H1 (cell line): ENCODE results near the gene RPL18. TPM values are rescaled to one million over a fixed set of nuclear protein-coding genes. Genes with fewer than 3 reads are reported as not detected.

Experiments used
- CTCF ChIA-PET: fragments of 300-600 bp; sonication (Branson Sonifier 250); formaldehyde crosslinking; loops from one replicate; lab custom pipeline; 2021; ENCODE audit not compliant: partially characterized antibody; lab: Charles Lee
- POLR2A ChIA-PET: fragments of 300-600 bp; sonication (Branson Sonifier 250); formaldehyde crosslinking; loops from one replicate; lab custom pipeline; 2021; ENCODE audit warnings: inconsistent platforms; ENCODE audit not compliant: partially characterized antibody; lab: Charles Lee
- DNase-seq, 2 experiments: peaks; one replicate each; pipeline versions ENCODE4 v3.0.0 to v3.0.0-alpha.2; 2010 to 2022; ENCODE audit warnings: low spot score in 2 of 2, low read depth in 1 of 2, mixed read lengths in 1 of 2
- FAIRE-seq: peaks from 2 replicates; lab custom pipeline; 2011; peaks lifted over from hg19 to GRCh38; lab: Jason Lieb, UNC
- H2AFZ ChIP-seq: 2 replicates; pipeline ENCODE4 v1.8.1; 2012; ENCODE audit warnings: low read length, inconsistent platforms
- H2AK5ac ChIP-seq: 2 replicates; pipeline ENCODE4 v1.6.1; 2013; ENCODE audit warnings: low read depth, low read length
- H2BK120ac ChIP-seq: replicated peaks from 2 replicates; pipeline ENCODE3; 2013; ENCODE audit warnings: low read depth, low read length, inconsistent platforms
- H2BK12ac ChIP-seq: 2 replicates; pipeline ENCODE4 v1.6.1; 2013; ENCODE audit warnings: low read depth, low read length
- H2BK15ac ChIP-seq: 2 replicates; pipeline ENCODE4 v1.6.1; 2013; ENCODE audit warnings: low read length
- H2BK20ac ChIP-seq: 2 replicates; pipeline ENCODE4 v1.6.1; 2013; ENCODE audit warnings: low read length
- H2BK5ac ChIP-seq: 2 replicates; pipeline ENCODE4 v1.6.1; 2013; ENCODE audit warnings: low read depth, low read length
- H3K14ac ChIP-seq: 2 replicates; pipeline ENCODE4 v1.6.1; 2013; ENCODE audit warnings: inconsistent platforms; ENCODE audit not compliant: insufficient read length
- H3K18ac ChIP-seq: 2 replicates; pipeline ENCODE4 v1.6.1; 2013; ENCODE audit warnings: low read length; ENCODE audit errors: extremely low read depth
- H3K23ac ChIP-seq: 2 replicates; pipeline ENCODE4 v1.6.1; 2013; ENCODE audit warnings: inconsistent platforms; ENCODE audit not compliant: insufficient read length
- H3K23me2 ChIP-seq: 2 replicates; pipeline ENCODE4 v1.6.1; 2013; ENCODE audit warnings: low read depth, low read length
- H3K27ac ChIP-seq: 2 replicates; pipeline ENCODE4 v1.6.1; 2011; ENCODE audit warnings: low read depth, low read length, inconsistent platforms
- H3K27me3 ChIP-seq, 4 experiments: replicated peaks in 1 of 4; 1 replicate in 1 of 4; 2 replicates in 3 of 4; pipeline versions ENCODE4 v1.6.1 to v1.8.1; 2011 to 2013; ENCODE audit warnings: low read length in 3 of 4, mild to moderate bottlenecking in 3 of 4, inconsistent platforms in 2 of 4, mixed read lengths in 2 of 4, moderate library complexity in 1 of 4; ENCODE audit not compliant: control insufficient read depth in 3 of 4, insufficient read depth in 3 of 4; ENCODE audit errors: extremely low read depth in 1 of 4
- H3K36me3 ChIP-seq, 4 experiments: 2 replicates each; pipeline versions ENCODE4 v1.6.1 to v1.8.1; 2011 to 2013; ENCODE audit warnings: mild to moderate bottlenecking in 4 of 4, low read length in 3 of 4, moderate library complexity in 2 of 4, control low read depth in 1 of 4, inconsistent platforms in 1 of 4; ENCODE audit not compliant: insufficient read depth in 4 of 4, control insufficient read depth in 2 of 4
- H3K4ac ChIP-seq: replicated peaks from 2 replicates; pipeline ENCODE3; 2013; ENCODE audit warnings: low read length, low read depth, mixed read lengths, inconsistent platforms; ENCODE audit not compliant: insufficient read length
- H3K4me1 ChIP-seq, 4 experiments: replicated peaks in 1 of 4; 1 replicate in 1 of 4; 2 replicates in 3 of 4; pipeline versions ENCODE4 v1.6.1 to v1.8.1; 2011 to 2013; ENCODE audit warnings: low read length in 3 of 4, inconsistent platforms in 2 of 4, mixed read lengths in 1 of 4; ENCODE audit not compliant: insufficient read depth in 4 of 4, control insufficient read depth in 3 of 4
- H3K4me2 ChIP-seq, 2 experiments: 2 replicates each; pipeline versions ENCODE4 v1.6.1 to v1.8.1; 2011 to 2013; ENCODE audit warnings: low read depth in 2 of 2, low read length in 2 of 2, control low read depth in 1 of 2, inconsistent platforms in 1 of 2, mild to moderate bottlenecking in 1 of 2; ENCODE audit not compliant: insufficient read depth in 1 of 2
- H3K4me3 ChIP-seq, 4 experiments: fragments of 200-600, 300-600 bp in 1 of 4; sonication (generic), shearing (Covaris generic), sonication (Bioruptor Twin) in 1 of 4; 2 replicates each; pipeline versions ENCODE4 v1.5.1 to v1.8.1; 2011 to 2016; ENCODE audit warnings: low read length in 4 of 4, low read depth in 3 of 4, control low read depth in 2 of 4, inconsistent platforms in 2 of 4, mild to moderate bottlenecking in 2 of 4, mixed read lengths in 1 of 4, moderate library complexity in 1 of 4; ENCODE audit not compliant: insufficient read depth in 2 of 4; ENCODE audit errors: extremely low read depth in 1 of 4
- H3K56ac ChIP-seq: replicated peaks from 2 replicates; pipeline ENCODE3; 2013; ENCODE audit warnings: low read depth, mild to moderate bottlenecking, mixed read lengths, low read length, inconsistent platforms; ENCODE audit not compliant: insufficient read length
- H3K79me1 ChIP-seq: 2 replicates; pipeline ENCODE4 v1.6.1; 2013; ENCODE audit warnings: low read depth, low read length, control low read depth
- H3K79me2 ChIP-seq, 2 experiments: 2 replicates each; pipeline versions ENCODE4 v1.6.1 to v1.8.1; 2012 to 2013; ENCODE audit warnings: low read length in 2 of 2, mild to moderate bottlenecking in 2 of 2, inconsistent platforms in 1 of 2; ENCODE audit not compliant: insufficient read depth in 2 of 2, control insufficient read depth in 1 of 2
- H3K9ac ChIP-seq, 4 experiments: replicated peaks in 1 of 4; 1 replicate in 1 of 4; 2 replicates in 3 of 4; pipeline versions ENCODE4 v1.6.1 to v1.8.1; 2011 to 2013; ENCODE audit warnings: low read depth in 3 of 4, low read length in 3 of 4, control low read depth in 2 of 4, mild to moderate bottlenecking in 2 of 4, moderate library complexity in 2 of 4, inconsistent platforms in 1 of 4; ENCODE audit errors: extremely low read depth in 1 of 4
- H3K9me3 ChIP-seq, 2 experiments: 2 replicates each; pipeline versions ENCODE4 v1.6.1 to v1.8.1; 2012 to 2013; ENCODE audit warnings: mild to moderate bottlenecking in 2 of 2, moderate library complexity in 2 of 2, control low read depth in 1 of 2, inconsistent platforms in 1 of 2, low read depth in 1 of 2, low read length in 1 of 2, mixed read lengths in 1 of 2; ENCODE audit not compliant: insufficient read depth in 2 of 2
- H4K20me1 ChIP-seq, 2 experiments: replicated peaks in 1 of 2; 2 replicates each; pipeline versions ENCODE3 to v1.8.1; 2011 to 2013; ENCODE audit warnings: inconsistent platforms in 2 of 2, low read length in 2 of 2, mild to moderate bottlenecking in 1 of 2; ENCODE audit not compliant: insufficient read depth in 2 of 2, control insufficient read depth in 1 of 2
- H4K5ac ChIP-seq: 2 replicates; pipeline ENCODE4 v1.6.1; 2013; ENCODE audit warnings: low read length, low read depth, mixed read lengths, inconsistent platforms; ENCODE audit not compliant: insufficient read length
- H4K8ac ChIP-seq: 2 replicates; pipeline ENCODE4 v1.8.0; 2013; ENCODE audit warnings: mild to moderate bottlenecking, moderate library complexity, low read length, inconsistent platforms; ENCODE audit not compliant: insufficient read depth; ENCODE audit errors: extremely low read depth
- H4K91ac ChIP-seq: replicated peaks from 2 replicates; pipeline ENCODE3; 2013; ENCODE audit warnings: low read length, mixed read lengths, inconsistent platforms; ENCODE audit not compliant: insufficient read length
- SIN3A ChIP-seq, 2 experiments: IDR thresholded peaks in 1 of 2; conservative IDR thresholded peaks in 1 of 2; 2 replicates each; pipeline ENCODE4 v1.6.1; 2011 to 2012; ENCODE audit warnings: low read length in 2 of 2, improper control_type of control experiment in 1 of 2, low read depth in 1 of 2, mild to moderate bottlenecking in 1 of 2
- SP2 ChIP-seq: IDR thresholded peaks from 2 replicates; pipeline ENCODE4 v1.6.1; 2012; ENCODE audit warnings: mild to moderate bottlenecking, low read length, inconsistent platforms
- WGBS, 2 experiments: shearing (Covaris generic) in 1 of 2; methylation state at CpG; one replicate each; pipeline versions ENCODE4 v1.1.6 to v1.1.7; 2013 to 2015; ENCODE audit warnings: low lambda C conversion rate in 2 of 2, mixed read lengths in 2 of 2, inconsistent platforms in 1 of 2, low coverage in 1 of 2, missing lambda C conversion rate in 1 of 2; ENCODE audit not compliant: insufficient replicate concordance in 2 of 2, insufficient coverage in 1 of 2, insufficient read length in 1 of 2; ENCODE audit errors: extremely low coverage in 1 of 2, missing lambda C conversion rate in 1 of 2; 5-methylcytosine and 5-hydroxymethylcytosine counted together
- polyA plus RNA-seq, 7 experiments: library from polyadenylated mRNA; depleted of rRNA in 3 of 7; stranded (reverse) in 5 of 7; unstranded in 2 of 7; fragments of >200 nt in 5 of 7; fragments of 200-250 nt in 2 of 7; gene quantifications; 1 replicate in 5 of 7; 2 replicates in 1 of 7; 4 replicates in 1 of 7; pipeline versions ENCODE4 v1.2.1 to v1.2.3, GENCODE V29; 2011 to 2013; ENCODE audit warnings: missing spikeins in 2 of 7, mixed read lengths in 2 of 7
- total RNA-seq: library from RNA; stranded (reverse); fragmentation: NEBNext Ultra II Directional; extraction: Animal tissue kit (Norgen Biotek cat#: 25700); gene quantifications from 2 replicates; pipeline ENCODE4 v1.2.1, GENCODE V29; 2021

The RPL18 gene
- total and polyA plus RNA-seq, 2 of the 8 experiments (the other 6 are each of a cell fraction or from before 2014, with no cell fraction given) = 1,669 to 2,789 TPM

DNA sequence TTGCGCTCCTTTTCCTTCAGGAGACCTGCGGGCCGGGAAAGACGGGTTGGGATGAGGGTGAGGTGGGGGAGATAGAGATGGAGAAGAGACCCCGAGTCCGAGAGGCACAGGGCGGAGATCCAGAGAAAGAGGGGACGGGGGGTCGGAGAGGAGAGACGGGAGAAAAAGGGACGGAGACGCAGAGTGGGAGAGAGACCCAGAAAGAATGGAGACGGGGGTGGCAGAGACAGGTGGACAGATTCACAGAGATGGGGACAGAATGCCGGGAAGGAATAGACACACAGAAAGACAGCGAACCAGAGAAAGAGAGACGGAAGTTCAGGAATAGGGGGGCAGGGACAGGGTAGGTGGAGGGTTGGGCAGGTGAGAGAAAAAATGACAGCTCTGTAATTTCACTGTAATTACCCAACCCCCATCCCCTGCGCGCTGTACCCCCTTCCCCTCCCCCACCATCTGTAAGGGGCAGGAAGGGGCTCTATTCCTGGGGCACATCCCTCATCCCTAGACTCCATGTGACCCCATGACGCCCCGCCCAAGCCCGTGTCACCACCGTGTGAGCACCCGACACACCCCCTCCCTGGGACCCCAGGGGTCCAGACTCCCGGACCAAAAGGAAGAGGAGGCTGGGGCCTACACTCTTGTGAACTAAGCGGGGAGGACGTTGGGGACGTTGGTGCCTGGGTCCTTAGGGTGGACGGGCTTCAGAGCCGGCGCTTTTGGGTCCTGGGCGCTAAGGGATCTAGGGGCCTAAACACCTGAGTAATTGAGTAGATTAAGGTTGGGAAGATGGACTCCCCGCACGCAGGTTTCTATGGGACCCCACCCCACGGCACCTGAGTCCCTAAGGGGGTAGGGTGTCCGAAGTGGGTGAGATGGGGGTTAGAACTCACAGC is 17.2 kb upstream of the RPL18 start:
- Histone ChIP-seq H3K79me1 (no peaks in the 10 kb centered on the region), H3K4ac (no peak overlapping the region), H3K23ac (no peak overlapping the region), H3K27me3 (peaks cover 0 to 2% (median 0%) of the 10 kb centered on the region in 4 experiments; a peak in 2 of 7 replicates), H2BK20ac (no peak overlapping the region), H4K91ac (no peak overlapping the region), H4K20me1 (peaks cover 0 to 3% of the 10 kb centered on the region in 2 experiments), H2BK120ac (no peak overlapping the region), H3K18ac (no peak overlapping the region), H3K4me3 (peak overlapping the region; percentile 58 to 74 (median 66)), H3K56ac (no peak overlapping the region), H3K4me1 (peaks cover 9 to 30% (median 22%) of the 10 kb centered on the region in 4 experiments), H2BK5ac (no peak overlapping the region), H3K36me3 (no peaks in the 10 kb centered on the region), H2AK5ac (no peak overlapping the region), H3K14ac (no peak overlapping the region), H3K9me3 (no peaks in the 10 kb centered on the region), H3K4me2 (peak overlapping the region; percentile 94 to 95), H2BK15ac (no peak overlapping the region), H3K27ac (no peak overlapping the region), H3K23me2 (peaks cover 25% of the 10 kb centered on the region), H2BK12ac (no peak overlapping the region), H3K79me2 (no peaks in the 10 kb centered on the region), H3K9ac (peak overlapping the region in 1 of 4 experiments; percentile 57; a peak in 1 of 7 replicates), H4K5ac (no peak overlapping the region), H2AFZ (no peak overlapping the region), H4K8ac (no peak overlapping the region; the same call in 1 of the 2 replicates)
- TF ChIP-seq SIN3A (conservative IDR thresholded peaks at IDR 0.05 in 1 of 2, IDR thresholded peaks at IDR 0.05 in 1 of 2; ENCODE audit: low read depth in 1 of 2, low read length in 2 of 2) (0 out of 4 replicates have a peak, but pooled peaks of 1 of the 2 experiments have one; percentile 2), SP2 (no peak)
- FAIRE-seq = no peak
- CTCF ChIA-PET = no interaction called here
- POLR2A ChIA-PET = interaction anchor here (0.7 to 30.9 kb wide), 3 partner anchors 8 to 24 kb away, joined by 3 to 788 read pairs (median 3); partner anchors contain the start of genes CA11, FAM83E, RPL18 and SPACA4
- peak in 1 of 2 experiments; percentile 60 for DNase-seq
- whole genome bisulfite sequencing, 2 experiments = 6% methylated on average over 21 of the region's 35 CpGs; no CpG with 5 or more reads in 1 of the 2 experiments
